Osteocyte (in vitro differentiated cells): ENCODE measurements around the gene UGT1A9. TPM values are rescaled to one million over a fixed set of nuclear protein-coding genes. Genes with fewer than 3 reads are reported as not detected.

Experiments
- DNase-seq: peaks from one replicate; pipeline ENCODE4 v3.0.0; 2021; ENCODE audit warnings: mixed read lengths; ENCODE audit not compliant: unreplicated experiment; ENCODE audit errors: extremely low spot score
- H3K27ac Mint-ChIP-seq: one replicate; pipeline ENCODE4 v1.8.0; 2021; ENCODE audit warnings: mild to moderate bottlenecking, mixed read lengths; ENCODE audit not compliant: unreplicated experiment
- H3K27me3 Mint-ChIP-seq: one replicate; pipeline ENCODE4 v1.8.0; 2021; ENCODE audit warnings: mixed read lengths; ENCODE audit not compliant: unreplicated experiment
- H3K36me3 Mint-ChIP-seq: one replicate; pipeline ENCODE4 v1.8.0; 2021; ENCODE audit warnings: mixed read lengths; ENCODE audit not compliant: unreplicated experiment
- H3K4me1 Mint-ChIP-seq: one replicate; pipeline ENCODE4 v1.8.0; 2021; ENCODE audit warnings: mixed read lengths; ENCODE audit not compliant: unreplicated experiment
- H3K4me3 Mint-ChIP-seq: one replicate; pipeline ENCODE4 v1.8.0; 2021; ENCODE audit warnings: mild to moderate bottlenecking, moderate library complexity, mixed read lengths; ENCODE audit not compliant: unreplicated experiment
- H3K9me3 Mint-ChIP-seq: one replicate; pipeline ENCODE4 v1.8.0; 2021; ENCODE audit warnings: mixed read lengths; ENCODE audit not compliant: unreplicated experiment
- total RNA-seq: library from RNA; stranded (reverse); gene quantifications from 2 replicates; pipeline ENCODE4 v1.2.1, GENCODE V29; 2021
- TF ChIP-seq, protein P1 (sequence below): fragments of 200-600 bp; sonication (generic); IDR thresholded peaks from 2 replicates; pipeline ENCODE4 v1.5.0; 2021; ENCODE audit warnings: antibody characterized with exemption, mild to moderate bottlenecking, moderate library complexity

The UGT1A9 gene
- total RNA-seq, 1 donor from 2014 or later = not detected

DNA sequence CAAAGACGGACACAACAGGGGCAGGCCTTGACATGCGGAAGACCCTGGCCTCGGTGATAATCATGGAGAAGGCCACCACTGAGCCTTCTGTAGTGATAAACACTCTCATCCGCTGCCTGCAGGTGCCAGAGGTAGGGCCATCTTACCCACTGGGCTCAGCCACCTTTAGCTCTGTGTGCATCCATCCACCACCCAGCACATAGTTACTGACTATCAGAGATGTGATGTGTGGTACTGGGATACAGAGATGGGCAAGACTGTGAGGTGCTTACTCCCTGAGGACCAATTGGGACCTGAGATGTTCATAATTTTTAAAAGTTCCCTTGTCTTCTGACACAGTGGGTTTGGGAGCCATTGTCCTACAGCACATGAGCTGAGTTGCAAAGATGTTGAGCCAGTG, 108.0 kb downstream of the UGT1A9 start:
- H3K4me3 Mint-ChIP-seq = no peak overlapping the region
- peaks cover 18% of the 10 kb centered on the region for H3K9me3 Mint-ChIP-seq
- H3K27ac Mint-ChIP-seq = no peak overlapping the region
- H3K4me1 Mint-ChIP-seq = no peaks in the 10 kb centered on the region
- H3K36me3 Mint-ChIP-seq = no peaks in the 10 kb centered on the region
- no peak for DNase-seq
- TF ChIP-seq, protein P1, sequence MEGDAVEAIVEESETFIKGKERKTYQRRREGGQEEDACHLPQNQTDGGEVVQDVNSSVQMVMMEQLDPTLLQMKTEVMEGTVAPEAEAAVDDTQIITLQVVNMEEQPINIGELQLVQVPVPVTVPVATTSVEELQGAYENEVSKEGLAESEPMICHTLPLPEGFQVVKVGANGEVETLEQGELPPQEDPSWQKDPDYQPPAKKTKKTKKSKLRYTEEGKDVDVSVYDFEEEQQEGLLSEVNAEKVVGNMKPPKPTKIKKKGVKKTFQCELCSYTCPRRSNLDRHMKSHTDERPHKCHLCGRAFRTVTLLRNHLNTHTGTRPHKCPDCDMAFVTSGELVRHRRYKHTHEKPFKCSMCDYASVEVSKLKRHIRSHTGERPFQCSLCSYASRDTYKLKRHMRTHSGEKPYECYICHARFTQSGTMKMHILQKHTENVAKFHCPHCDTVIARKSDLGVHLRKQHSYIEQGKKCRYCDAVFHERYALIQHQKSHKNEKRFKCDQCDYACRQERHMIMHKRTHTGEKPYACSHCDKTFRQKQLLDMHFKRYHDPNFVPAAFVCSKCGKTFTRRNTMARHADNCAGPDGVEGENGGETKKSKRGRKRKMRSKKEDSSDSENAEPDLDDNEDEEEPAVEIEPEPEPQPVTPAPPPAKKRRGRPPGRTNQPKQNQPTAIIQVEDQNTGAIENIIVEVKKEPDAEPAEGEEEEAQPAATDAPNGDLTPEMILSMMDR = no peak
- H3K27me3 Mint-ChIP-seq = peaks cover 32% of the 10 kb centered on the region

DNA sequence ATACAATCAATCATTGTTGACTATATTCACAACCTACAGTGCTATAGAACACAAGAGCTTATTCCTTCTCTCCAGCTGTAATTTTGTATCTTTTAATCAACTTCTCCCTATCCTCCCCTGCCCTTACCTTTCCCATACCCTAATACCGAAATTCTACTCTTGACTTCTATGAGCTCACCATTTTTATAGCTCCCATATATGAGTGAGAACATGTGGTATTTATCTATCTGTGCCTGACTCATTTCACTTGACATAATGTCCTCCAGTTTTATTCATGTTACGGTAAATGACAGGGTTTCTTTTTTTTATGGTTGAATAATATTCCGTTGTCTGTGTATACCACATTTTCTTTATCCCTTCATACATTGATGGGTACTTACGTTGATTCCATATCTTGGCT, 109.1 kb downstream of the UGT1A9 start:
- Mint-ChIP-seq H3K36me3 (no peaks in the 10 kb centered on the region), H3K9me3 (peaks cover 18% of the 10 kb centered on the region), H3K4me1 (no peaks in the 10 kb centered on the region), H3K27me3 (peaks cover 35% of the 10 kb centered on the region), H3K27ac (no peak overlapping the region), H3K4me3 (no peak overlapping the region)
- DNase-seq = no peak
- TF ChIP-seq, protein P1 = no peak

DNA sequence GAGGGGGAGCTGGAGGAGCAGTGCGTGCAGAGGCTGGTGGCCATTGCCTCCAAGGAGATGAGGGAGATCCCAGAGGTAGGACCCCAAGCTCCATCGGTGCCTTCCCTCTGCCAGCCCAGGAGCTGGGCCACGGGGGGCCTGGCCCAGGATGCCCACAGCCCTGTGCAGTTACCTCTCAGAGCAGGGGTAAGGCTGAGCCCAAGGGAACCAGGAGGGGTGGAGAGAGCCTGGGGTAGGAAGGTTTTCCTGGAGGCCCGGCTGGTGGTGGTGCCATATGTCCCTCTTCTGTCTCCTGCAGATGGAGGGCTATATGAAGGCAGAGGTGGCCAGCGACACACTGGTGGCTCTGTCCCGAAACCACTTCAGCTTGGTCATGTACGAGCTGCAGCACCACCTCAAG, 117.9 kb downstream of the UGT1A9 start:
- Mint-ChIP-seq H3K27me3 (peaks cover 19% of the 10 kb centered on the region), H3K36me3 (no peaks in the 10 kb centered on the region), H3K9me3 (no peaks in the 10 kb centered on the region), H3K27ac (no peak overlapping the region), H3K4me3 (no peak overlapping the region), H3K4me1 (no peaks in the 10 kb centered on the region)
- peak; percentile 67 for DNase-seq
- TF ChIP-seq, protein P1 = no peak

DNA sequence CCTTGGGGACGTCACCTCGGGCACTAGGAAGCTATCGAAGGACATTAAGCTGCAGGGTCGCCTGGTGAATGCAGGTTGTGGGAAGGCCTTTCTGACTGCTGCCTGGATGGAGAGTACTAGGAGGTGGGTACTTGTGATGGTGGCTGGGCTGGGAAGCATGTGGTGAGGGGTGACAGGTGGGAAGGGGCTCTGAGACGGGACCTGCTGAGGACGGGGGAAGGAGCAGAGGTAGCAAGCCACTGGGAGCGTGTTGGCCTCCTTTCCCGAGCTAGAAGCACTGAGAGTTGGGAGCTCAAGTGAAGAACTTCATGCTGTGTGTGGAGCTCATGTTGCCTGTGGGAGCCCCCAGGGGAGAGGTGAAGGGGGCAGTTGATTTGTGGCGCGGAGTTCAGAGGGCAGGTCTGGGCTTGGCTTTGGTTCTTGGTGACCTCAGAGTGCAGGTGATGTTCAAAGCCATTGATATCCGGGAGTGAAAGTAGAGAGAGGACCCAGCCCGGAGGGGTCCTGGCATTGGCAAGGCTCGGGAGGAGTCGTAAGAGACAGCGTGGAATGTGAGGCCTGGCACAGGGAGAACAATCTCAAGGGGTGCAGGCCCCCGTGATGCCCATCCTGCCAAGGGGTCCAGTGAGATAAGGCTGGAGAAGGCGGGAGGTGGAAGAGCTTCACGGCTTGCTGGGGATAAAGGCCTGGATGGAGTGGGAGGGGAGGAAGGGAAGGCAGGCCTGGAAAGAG, 119.6 kb downstream of the UGT1A9 start:
- Mint-ChIP-seq H3K4me1 (no peaks in the 10 kb centered on the region), H3K27me3 (peaks cover 11% of the 10 kb centered on the region), H3K4me3 (no peak overlapping the region), H3K27ac (no peak overlapping the region), H3K9me3 (no peaks in the 10 kb centered on the region), H3K36me3 (no peaks in the 10 kb centered on the region)
- TF ChIP-seq, protein P1 = no peak
- peak; percentile 77 for DNase-seq

DNA sequence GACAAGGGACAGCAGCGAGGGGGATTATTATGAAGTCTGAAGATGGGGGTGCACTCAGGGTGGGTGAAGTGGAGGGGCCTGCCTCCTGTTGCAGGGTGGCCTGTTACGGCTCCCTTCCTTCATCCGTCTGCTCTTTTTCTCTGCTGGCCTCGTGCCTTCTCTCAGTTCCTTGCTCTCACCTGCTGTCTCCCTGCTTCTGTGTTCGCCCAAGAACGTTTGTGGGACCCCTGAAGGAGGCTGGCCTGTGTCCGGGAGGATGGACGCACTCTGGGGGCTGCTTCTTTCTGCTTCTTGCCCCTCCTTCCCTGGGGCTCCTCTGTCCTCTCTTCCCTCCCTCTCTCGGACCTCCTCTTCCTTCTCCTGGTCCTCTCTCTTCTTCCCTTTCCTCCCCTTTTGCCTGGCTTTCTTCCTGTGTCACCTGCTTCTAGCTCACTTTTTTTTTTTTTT, 120.2 kb downstream of the UGT1A9 start:
- H3K9me3 Mint-ChIP-seq = no peaks in the 10 kb centered on the region
- H3K27ac Mint-ChIP-seq = no peak overlapping the region
- peaks cover 8% of the 10 kb centered on the region for H3K27me3 Mint-ChIP-seq
- no peaks in the 10 kb centered on the region for H3K36me3 Mint-ChIP-seq
- TF ChIP-seq, protein P1 = no peak
- DNase-seq = peak; percentile 74
- no peaks in the 10 kb centered on the region for H3K4me1 Mint-ChIP-seq
- H3K4me3 Mint-ChIP-seq = no peak overlapping the region
